Transverse colon (tissue), 3 donors: ENCODE results near the gene PARP3.

Experiments used
- CTCF ChIP-seq, 5 experiments: fragments of 200-600 bp in 3 of 5; fragments of 450-650 bp in 2 of 5; sonication (generic) in 3 of 5; IDR thresholded peaks; 1 replicate in 2 of 5; 2 replicates in 3 of 5; pipeline ENCODE4 v1.5.1; 2016 to 2017; ENCODE audit warnings: antibody characterized with exemption in 5 of 5, inconsistent platforms in 3 of 5, mild to moderate bottlenecking in 2 of 5, moderate library complexity in 1 of 5
- EP300 ChIP-seq: sonication (generic); formaldehyde crosslinking; IDR thresholded peaks from one replicate; pipeline ENCODE4 v1.6.1; 2017; ENCODE audit warnings: antibody characterized with exemption, low read depth
- POLR2A ChIP-seq: fragments of 450-650 bp; IDR thresholded peaks from one replicate; pipeline ENCODE4 v1.6.1; 2016; ENCODE audit warnings: antibody characterized with exemption, mild to moderate bottlenecking, moderate library complexity

GRCh38 chr3:51960386-51960785, 18.2 kb downstream of the PARP3 start:
- no peak for TF ChIP-seq CTCF (IDR thresholded peaks at IDR 0.05)
- TF ChIP-seq EP300, result no peak
- no peak for TF ChIP-seq POLR2A
